Effector CD8-positive, alpha-beta T cell (primary cell): Measurements from ENCODE around the gene PTPN1.
"Not testable (repeated sequence)": the region's sequence is repeated elsewhere in the genome, so short reads cannot be mapped to it uniquely, and the experiment has no call there.

Experiments used
- DNase-seq: peaks from one replicate; lab custom pipeline; 2025; lab: John Stamatoyannopoulos, UW

PTPN1 gene

DNA sequence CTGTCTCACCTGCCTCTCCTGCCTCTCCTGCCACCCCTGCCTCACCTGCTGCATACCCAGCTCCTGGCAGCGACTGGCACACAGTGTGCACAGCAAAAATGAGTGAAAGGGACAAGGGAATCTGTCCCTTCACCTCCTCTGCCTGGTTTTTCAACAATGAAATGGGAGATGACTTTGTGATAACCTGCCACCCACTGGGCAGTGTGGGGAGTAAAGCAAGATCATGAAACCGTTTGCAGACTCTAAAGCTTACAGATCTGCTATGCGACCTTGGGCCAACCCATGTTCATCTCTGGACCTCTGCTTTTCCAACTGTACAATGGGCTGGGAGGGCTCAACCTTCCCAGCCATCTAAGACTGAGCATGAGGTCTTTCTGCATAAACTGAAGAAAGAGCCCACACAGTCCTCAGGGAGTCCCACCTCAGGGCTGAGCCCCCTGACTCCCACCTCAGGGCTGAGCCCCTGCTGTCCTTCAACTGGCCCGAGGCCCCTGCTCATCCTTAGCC is 100.1 kb downstream of the PTPN1 start:
- DNase-seq, result no peak

DNA sequence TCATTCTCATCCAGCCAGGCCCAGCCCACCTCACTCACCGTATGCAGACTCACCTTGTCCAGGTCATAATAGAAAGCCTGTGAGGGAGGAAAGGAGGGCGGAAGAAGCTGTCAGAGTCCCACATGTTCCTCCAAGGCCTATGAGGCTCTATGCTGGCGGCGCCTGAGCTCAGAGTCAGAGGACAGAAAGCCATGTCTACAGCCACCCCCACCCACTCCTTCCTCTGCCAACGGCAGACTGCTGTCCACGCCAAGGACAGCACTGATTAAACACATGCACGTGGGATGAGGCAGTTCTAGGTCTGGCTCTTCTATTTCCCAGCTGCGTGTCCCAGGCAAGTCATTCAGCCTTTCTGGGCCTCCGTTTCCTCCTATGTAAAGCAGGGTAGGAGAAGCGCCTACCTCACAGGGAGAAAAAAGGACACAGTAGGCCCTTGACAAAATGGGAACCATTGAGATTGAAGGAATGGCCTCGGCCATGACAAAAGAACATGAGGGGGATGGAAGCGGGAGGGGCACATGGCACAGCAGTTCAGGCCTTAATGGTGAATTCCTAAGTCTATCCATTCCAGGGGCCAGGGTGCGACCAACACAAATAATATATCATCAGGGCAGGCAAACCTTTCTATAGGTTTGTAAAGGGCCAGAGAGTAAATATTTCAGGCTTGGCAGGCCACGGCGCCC is 101.1 kb downstream of the PTPN1 start:
- DNase-seq, result no peak

DNA sequence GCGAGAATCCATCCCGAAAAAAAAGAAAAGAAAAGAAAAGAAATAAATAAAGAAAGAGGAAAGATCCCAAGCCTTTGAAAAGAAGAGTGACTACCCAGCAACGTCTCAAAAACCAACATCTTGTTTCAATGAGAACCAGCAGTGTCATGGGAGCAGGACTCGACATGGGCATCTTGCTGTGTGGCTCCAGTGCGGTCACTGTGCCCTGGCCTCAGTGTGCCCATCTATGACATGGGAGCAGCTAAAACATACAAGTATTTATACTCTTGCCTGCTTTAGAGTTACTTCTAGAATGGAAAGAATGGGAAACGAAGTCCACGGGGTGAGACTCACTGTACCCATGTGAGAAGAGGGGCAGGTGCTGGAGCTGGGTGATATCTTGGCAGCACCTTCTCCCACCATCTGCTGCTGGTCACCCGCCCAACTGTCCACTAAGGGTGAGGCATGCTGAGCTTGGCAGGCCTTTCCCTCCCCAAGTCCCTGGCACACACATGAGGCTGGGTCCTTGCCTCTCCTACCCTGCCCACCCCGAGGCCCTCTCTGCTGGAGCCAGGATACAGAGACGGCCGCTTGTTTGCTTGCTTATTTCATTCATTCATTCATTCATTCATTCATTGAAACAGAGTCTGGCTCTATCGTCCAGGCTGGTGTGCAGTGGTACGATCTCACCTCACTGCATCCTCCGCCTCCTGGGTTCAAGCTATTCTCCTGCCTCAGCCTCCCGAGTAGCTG is 103.4 kb downstream of the PTPN1 start:
- no peak for DNase-seq

DNA sequence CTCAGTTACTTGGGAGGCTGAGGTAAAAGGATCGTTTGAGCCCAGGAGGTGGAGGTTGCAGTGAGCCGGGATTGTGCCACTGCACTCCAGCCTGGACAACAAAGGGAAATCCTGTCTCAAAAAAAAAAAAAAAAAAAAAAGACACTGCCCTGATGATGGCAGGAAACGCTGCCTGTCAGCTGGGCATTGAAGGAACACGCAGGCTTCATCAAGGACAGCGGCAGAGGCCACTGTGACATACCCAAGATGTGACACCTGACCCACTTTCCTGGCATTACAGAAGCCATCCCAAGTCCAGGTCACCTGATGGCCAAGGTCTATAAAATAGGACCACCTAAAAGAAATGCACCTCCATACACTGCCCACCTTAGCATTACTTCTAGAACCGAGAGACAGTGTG is 105.2 kb downstream of the PTPN1 start:
- no peak for DNase-seq

DNA sequence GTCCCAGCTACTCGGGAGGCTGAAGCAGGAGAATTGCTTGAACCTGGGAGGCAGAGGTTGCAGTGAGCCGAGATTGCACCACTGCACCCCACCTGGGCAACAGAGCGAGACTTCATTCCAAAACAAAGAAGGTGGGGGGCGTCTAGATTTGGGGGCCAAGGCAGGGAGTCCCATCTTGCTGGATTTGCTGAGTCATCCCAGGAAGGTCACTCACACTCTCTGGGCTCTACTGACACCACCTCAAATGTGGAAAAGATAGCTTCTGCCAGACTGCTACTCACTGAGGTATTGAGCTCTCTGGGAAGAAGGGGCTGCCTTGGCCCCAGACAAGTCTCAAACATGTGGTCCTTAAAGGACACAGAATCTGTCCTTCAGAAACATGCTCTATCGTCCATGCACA is 106.8 kb downstream of the PTPN1 start:
- no peak for DNase-seq

DNA sequence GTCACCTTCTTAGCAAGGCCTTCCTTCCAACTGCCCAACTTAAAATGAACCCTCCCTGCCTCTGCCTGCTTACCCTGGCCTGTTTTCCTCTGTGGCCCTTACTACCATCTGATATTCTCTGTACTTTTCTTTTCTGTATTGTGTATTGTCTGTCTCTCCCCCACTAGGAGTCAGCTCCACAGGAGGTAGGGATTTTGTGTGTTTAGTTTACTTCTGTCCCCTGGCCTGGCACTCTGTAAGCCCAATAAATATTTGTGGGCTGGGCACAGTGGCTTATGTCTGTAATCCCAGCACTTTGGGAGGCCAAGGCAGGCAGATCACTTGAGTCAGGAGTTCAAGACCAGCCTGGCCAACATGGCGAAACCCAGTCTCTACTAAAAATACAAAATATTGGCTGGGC is 108.4 kb downstream of the PTPN1 start:
- DNase-seq, result no peak

DNA sequence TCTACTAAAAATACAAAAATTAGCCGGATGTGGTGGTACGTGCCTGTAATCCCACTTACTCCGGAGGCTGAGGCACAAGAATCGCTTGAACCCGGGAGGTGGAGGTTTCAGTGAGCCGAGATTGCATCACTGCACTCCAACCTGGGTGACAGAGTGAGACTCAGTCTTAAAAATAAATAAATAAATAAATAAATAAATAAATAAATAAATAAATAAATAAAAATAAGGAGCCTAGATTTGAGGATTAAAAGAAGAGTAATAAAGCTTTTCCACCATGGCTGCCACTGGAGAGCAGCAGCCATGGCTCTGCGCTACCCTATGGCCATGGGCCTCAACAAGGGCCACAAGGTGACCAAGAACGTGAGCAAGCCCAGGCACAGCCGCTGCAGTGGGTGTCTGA is 110.3 kb downstream of the PTPN1 start:
- not testable (repeated sequence) for DNase-seq

DNA sequence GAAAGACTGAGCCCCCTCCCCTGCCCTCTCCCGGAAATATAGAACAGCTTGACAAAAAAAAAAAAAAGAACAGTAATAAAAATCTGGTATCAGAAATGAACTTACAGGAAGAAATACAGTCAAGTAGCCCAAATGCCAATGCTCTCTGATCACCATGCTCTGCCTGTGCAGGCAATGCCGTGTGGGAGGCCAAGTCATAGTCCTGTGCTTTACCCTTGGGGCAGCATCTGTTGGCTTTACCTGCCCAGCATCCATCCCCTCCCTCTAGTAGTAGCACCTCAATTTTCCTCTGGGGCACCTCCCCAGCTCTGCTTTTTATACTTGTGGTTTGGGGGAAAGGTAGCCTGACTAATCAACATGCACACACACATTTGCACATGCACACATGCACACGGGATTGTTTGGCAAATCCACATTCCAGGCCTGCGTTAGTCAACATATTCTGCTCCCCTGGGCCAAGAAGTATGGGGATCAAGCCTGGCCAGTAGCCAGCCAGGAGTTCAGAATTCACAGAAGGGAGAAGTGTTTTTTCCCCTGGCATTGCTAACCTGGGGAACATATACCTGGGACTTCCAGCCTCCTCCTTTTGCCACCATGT is 111.0 kb downstream of the PTPN1 start:
- DNase-seq, result no peak

DNA sequence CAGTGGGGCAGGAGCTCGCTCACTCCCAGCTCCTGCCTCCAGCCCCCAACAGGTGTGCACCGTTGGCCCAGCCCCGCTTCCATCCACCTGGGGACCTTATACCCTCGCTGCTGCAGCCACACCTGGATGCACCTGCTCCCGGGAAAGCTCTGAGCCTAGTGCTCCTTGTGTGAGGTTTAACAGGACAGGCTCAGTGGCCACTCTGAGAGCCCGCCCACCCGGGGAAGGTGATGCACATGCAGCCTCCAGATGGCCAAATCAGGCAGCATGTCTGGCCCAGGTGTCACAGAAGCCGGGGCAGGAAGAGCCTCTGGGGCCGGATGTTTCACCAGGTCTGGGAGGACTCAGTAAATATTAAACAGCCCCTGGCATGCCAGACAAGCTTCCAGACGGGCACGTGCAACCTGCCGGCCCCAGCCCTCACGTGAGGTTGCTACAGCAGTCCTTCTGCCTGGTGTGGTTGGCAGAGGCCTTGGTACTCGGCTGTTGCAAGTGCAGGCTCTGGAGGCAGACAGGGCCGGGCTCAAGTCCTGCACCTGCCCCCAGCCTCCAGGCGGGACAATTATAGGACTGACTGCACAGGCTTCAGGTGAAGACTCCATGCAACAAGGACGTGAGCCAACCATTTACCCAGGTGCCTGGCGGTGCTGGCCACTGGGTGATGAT is 114.3 kb downstream of the PTPN1 start:
- DNase-seq, result no peak

DNA sequence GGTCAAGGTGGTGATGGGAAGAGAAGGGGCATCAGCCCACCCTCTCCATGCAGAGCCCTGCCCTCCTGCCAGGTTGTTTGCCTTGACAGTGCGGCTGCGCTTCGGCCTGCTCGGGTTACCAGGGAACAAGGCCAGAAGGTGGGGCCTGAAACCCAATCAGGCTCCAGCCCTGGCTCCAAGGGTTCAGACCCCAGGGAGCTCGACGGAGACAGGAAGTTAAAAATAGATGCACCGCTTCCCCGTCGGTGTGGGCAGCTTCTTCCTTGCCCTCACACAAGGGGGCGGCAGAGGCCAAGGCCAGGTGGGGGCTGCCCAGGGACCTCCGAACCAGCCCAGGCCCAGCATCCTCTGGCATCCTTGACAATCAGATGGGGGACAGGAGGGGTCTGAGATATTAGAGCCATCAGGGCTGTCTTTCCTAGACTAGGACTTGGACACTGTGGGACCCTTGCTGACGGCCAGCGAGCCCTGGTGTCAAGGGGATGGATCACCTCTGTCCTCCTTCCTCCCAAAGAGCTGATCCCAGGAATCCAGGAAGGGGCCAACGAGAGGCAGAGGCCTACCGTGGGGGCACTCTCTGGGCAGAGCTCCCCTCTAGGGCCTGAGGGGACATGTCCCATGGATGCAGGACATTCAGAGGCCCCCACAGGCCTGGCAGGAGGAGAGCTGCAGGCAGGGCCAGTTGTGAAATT is 115.9 kb downstream of the PTPN1 start:
- no peak for DNase-seq

DNA sequence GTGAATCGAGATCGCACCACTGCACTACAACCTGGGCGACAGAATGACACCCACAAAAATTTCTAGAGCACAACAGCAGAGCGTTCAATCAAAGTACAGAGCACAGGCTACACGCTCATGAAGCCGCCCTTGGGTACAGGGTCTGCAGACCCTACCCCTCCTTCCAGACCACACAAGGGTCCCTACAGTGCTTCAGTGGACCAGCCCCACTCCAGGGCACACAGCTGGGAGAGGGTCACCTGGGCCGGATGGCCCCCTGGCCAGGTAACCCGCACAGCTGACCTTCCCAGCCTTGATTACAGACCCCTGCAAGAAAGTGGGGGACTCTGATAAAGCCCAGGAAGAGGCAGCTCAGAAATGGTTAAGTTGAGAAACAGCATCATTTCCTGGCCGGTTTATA is 117.6 kb downstream of the PTPN1 start:
- DNase-seq, result no peak

DNA sequence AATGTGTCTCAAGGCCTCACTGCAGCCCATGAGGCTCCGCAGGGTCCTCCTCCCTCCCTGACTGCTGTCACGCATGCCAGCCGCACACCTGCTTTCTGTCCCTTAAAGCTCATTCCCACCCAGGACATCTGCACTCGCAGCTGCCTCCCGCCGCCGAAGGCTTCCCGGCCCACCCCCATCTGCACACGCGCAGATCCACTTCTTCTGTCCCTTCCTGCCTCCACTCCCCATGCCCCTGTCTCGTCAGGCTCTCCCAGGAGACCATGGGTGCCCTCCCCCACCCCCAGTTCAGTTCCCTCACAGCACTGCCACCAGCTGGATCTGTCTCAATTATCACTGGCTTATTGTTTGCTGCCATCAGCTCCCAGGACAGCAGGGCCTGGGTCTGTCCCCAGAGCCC is 118.1 kb downstream of the PTPN1 start:
- DNase-seq, result no peak

DNA sequence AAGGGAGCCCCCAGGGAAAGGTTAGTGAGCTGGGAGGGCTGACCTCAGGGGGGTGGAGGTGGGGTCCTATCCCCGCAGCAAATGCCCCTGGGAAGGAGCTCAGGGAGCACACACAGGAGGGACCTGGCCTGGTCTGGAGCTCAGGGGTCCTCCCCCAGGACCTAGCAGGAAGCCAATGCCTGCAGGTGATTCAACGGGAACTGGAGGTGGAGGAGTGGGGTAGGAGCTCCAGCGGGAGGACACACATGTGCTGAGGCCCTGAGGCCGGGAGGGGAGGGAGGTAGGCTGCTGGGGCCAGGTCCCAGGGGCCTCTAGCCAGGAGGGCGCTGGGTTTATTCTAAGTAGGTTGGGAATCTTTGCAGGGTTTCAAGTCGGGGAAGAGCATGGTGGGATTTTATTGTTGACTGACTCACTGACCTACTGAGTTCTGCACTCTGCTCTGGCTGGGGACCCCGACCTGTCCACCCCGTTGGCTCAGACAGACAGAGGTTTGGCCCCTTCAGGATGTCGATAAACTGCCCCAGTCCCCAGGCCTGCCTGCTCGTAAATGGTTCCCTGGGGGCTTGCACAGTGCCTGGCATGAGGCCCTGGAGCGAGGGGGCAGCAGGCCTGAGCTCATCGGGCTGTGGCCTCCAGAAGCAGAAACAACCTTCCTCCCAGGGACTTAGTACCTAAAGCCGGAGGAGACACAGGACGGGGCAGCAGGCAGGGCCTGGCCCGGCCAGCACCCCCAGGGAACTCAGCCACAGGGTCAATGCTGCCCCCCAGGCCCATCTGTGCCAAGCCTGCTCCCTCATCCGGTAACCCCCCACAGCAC is 118.9 kb downstream of the PTPN1 start:
- DNase-seq, result no peak

DNA sequence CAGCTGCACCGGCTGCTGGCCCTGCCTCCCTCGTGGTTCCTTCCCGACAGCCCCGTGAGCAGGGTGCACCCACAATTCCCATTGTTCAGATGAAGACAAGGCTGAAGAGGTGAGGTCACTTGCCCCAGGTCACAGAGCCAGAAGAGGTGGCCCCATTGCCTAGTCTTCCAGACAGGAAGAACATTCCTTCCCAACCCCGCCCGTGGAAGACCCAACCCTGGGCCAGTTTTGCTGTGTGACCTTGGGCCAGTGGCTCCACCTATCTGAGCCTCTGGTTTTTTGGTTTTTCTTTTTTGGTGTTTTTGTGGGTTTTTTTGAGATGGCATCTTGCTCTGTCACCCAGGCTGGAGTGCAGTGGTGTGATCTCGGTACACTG is 119.5 kb downstream of the PTPN1 start:
- DNase-seq, result no peak

DNA sequence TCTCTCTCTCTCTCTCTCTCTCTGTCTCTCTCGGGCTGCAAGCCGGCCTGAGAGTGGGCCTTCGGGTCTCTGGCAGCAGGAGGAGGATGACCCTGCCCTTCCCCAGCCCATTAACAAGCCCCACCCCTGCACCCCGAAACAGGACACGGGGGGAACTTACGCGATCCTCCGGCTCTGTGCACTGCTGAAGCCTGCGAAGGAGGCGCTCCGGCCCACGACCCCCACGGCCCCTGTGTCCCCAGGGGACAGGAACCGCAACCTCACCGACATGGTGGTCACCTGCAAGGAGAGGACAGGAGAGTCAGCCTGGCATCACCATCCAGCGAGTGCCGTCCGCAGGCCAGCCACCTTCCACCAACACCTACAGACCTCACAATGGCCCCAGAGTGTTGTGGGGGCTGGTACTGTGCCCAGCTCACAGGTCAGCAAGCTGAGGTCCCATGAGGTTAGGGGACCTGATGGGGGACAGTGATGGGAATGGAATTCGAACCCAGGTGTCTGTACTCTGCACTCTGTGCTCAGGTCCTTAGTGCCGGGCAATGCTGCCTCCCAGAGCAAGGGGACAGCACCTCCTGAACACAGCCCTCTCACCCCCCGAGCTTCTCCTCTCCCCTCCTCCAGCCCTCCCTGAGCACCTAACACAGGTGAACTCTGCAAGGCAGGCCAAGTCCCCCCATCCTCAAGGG is 120.5 kb downstream of the PTPN1 start:
- no peak for DNase-seq

DNA sequence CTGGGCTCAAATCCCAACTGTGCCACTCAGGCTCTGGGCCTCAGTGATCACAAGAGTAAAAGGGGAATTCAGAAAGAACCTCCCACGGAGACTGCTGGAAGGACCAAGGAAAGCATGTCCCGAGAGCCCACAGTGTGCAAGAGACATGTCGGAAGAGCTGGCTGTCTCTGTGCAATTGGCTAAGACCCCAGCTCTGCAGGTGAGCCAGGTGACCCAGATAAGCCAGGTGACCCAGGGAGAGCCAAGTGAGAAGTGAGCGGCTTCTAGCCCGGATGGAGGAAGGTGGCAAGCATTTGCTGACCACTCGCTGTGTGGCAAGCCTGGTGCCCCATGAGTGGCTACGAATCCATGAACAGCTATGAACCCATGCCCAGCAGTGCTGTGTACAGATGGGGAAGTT is 122.1 kb downstream of the PTPN1 start:
- no peak for DNase-seq

DNA sequence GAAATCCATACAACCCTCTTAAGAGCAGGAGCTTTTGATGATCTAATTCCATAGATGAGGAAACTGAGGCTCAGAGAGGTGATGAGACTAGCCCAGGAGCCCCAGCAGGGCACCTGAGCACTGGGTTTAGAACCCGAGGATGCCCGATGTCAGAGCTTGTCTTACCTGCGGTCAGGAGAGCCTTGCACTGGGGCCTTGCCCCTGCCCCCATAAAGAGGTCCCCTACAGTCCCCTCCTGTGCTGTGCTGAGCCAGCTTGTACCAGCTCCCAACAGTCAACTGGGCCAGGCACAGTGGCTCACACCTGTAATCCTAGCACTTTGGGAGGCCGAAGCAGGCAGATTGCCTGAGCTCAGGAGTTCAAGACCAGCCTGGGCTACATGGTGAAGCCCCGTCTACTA is 122.5 kb downstream of the PTPN1 start:
- DNase-seq, result no peak

DNA sequence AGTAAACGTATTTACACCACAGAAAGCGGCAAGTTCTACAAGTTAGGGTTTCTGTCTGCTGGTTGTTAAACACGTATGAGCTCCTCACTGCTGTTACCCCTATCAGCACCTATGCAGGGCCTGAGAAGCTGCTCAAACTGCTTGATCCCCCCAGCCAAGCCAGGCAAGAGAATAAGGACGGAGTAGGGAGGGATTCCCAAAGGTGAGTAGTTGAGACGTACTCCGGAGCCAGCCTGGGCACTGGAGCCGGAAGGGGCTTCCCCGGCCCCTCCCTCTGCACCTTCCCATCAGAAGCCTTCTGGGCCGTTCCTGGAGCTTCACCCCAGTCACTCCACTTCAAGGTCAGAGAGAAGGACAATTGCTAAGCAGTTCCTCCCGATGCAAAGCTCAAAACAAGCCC is 123.2 kb downstream of the PTPN1 start:
- no peak for DNase-seq

DNA sequence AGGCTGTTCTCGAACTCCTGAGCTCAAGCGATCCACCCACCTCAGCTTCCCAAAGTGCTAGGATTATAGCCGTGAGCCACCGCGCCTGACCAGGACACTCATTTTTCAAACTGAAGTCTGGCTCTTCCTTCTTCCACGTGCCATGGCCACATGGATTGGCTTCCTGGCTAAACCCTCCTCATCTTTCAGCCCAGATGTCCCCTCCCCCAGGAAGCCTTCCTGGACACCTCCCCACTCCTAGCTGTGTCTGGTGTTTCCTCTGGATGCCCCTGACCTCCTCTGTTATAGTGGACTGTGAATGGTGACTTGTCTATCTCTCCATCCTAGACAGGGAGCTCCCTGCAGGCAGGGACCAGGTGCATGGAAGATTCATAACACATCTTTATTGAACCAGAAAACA is 124.0 kb downstream of the PTPN1 start:
- no peak for DNase-seq
